GM12878 (cell line): ENCODE results near the gene TIGD1. TPM values are rescaled to one million over a fixed set of nuclear protein-coding genes. Genes with fewer than 3 reads are reported as not detected.

Experiments
- BCL11A ChIP-seq: IDR thresholded peaks from 2 replicates; pipeline ENCODE4 v1.6.1; 2011; ENCODE audit warnings: low read depth, low read length
- CBX3 ChIP-seq: fragments of 200-600 bp; sonication (generic); IDR thresholded peaks from 2 replicates; pipeline ENCODE4 v1.6.1; 2016; ENCODE audit warnings: low read depth, borderline replicate concordance
- CHD1 ChIP-seq: IDR thresholded peaks from 2 replicates; pipeline ENCODE4 v1.6.1; 2012; ENCODE audit warnings: low read depth, low read length, improper control_type of control experiment
- EP300 ChIP-seq, 2 experiments: fragments of 150-350 bp in 1 of 2; IDR thresholded peaks; 2 replicates each; pipeline ENCODE4 v1.6.1; 2011 to 2012; ENCODE audit warnings: low read depth in 2 of 2, low read length in 2 of 2, borderline replicate concordance in 1 of 2, improper control_type of control experiment in 1 of 2, inconsistent platforms in 1 of 2; ENCODE audit not compliant: control insufficient read depth in 1 of 2
- ETV6 ChIP-seq, 2 experiments: fragments of 450-650 bp in 1 of 2; IDR thresholded peaks in 1 of 2; conservative IDR thresholded peaks in 1 of 2; 2 replicates each; pipeline ENCODE4 v1.6.1; 2014; ENCODE audit warnings: antibody characterized with exemption in 1 of 2, borderline replicate concordance in 1 of 2, low read depth in 1 of 2, mild to moderate bottlenecking in 1 of 2, moderate library complexity in 1 of 2
- FOXK2 ChIP-seq: fragments of 450-650 bp; IDR thresholded peaks from 2 replicates; pipeline ENCODE4 v1.6.1; 2017; ENCODE audit warnings: mild to moderate bottlenecking, moderate library complexity
- HDGF ChIP-seq: fragments of 450-650 bp; IDR thresholded peaks from 2 replicates; pipeline ENCODE4 v1.6.1; 2016; ENCODE audit warnings: antibody characterized with exemption
- IKZF1 ChIP-seq: fragments of 450-650 bp; conservative IDR thresholded peaks from 2 replicates; pipeline ENCODE4 v1.6.1; 2017; ENCODE audit warnings: antibody characterized with exemption, mild to moderate bottlenecking
- JUND ChIP-seq: IDR thresholded peaks from 2 replicates; pipeline ENCODE4 v1.6.1; 2012; ENCODE audit warnings: low read depth, mild to moderate bottlenecking, low read length, improper control_type of control experiment, moderate library complexity
- KAT2A ChIP-seq: conservative IDR thresholded peaks from 2 replicates; pipeline ENCODE4 v1.6.1; 2011; ENCODE audit warnings: low read depth, low read length; ENCODE audit not compliant: control insufficient read depth
- KDM1A ChIP-seq: fragments of 200-600 bp; sonication (generic); IDR thresholded peaks from 2 replicates; pipeline ENCODE4 v1.6.1; 2016; ENCODE audit warnings: borderline replicate concordance
- LARP7 ChIP-seq: fragments of 450-650 bp; IDR thresholded peaks from 2 replicates; pipeline ENCODE4 v1.6.1; 2017; ENCODE audit warnings: mild to moderate bottlenecking
- MEF2B ChIP-seq: fragments of 450-650 bp; IDR thresholded peaks from 2 replicates; pipeline ENCODE4 v1.6.1; 2018; ENCODE audit warnings: mild to moderate bottlenecking, moderate library complexity; ENCODE audit not compliant: partially characterized antibody, poor library complexity, severe bottlenecking
- MTA2 ChIP-seq: fragments of 450-650 bp; IDR thresholded peaks from 2 replicates; pipeline ENCODE4 v1.6.1; 2016; ENCODE audit warnings: low read depth, mild to moderate bottlenecking, moderate library complexity
- MXI1 ChIP-seq: fragments of 150-350 bp; IDR thresholded peaks from 2 replicates; pipeline ENCODE4 v1.6.1; 2011; ENCODE audit warnings: low read depth, mild to moderate bottlenecking, inconsistent platforms, low read length, improper control_type of control experiment
- NRF1 ChIP-seq: conservative IDR thresholded peaks from 2 replicates; pipeline ENCODE4 v1.6.1; 2011; ENCODE audit warnings: mild to moderate bottlenecking, low read depth, low read length, improper control_type of control experiment
- PAX8 ChIP-seq: fragments of 450-650 bp; IDR thresholded peaks from 2 replicates; pipeline ENCODE4 v1.6.1; 2017; ENCODE audit warnings: mild to moderate bottlenecking, moderate library complexity
- POLR2AphosphoS2 ChIP-seq: IDR thresholded peaks from 2 replicates; pipeline ENCODE4 v1.6.1; 2011; ENCODE audit warnings: low read depth, mild to moderate bottlenecking, low read length, improper control_type of control experiment, moderate library complexity
- SMARCA5 ChIP-seq: fragments of 450-650 bp; IDR thresholded peaks from 2 replicates; pipeline ENCODE4 v1.6.1; 2017; ENCODE audit warnings: mild to moderate bottlenecking
- TCF3 ChIP-seq: IDR thresholded peaks from 2 replicates; pipeline ENCODE4 v1.6.1; 2012; ENCODE audit warnings: low read depth, mild to moderate bottlenecking, low read length, borderline replicate concordance; ENCODE audit not compliant: insufficient read depth
- YY1 ChIP-seq: IDR thresholded peaks from 2 replicates; pipeline ENCODE4 v1.6.1; 2011; ENCODE audit warnings: low read depth, mild to moderate bottlenecking, low read length
- ZBED1 ChIP-seq: IDR thresholded peaks from 2 replicates; pipeline ENCODE4 v1.6.1; 2016; ENCODE audit warnings: borderline replicate concordance
- polyA plus RNA-seq, 11 experiments: library from polyadenylated mRNA; depleted of rRNA in 4 of 11; unstranded in 6 of 11; stranded (reverse) in 5 of 11; fragments of >200 nt; fragmentation: Nextera tagmentation in 4 of 11; fragmentation: Illumina TruSeq in 1 of 11; extraction: Ambion mirVana in 4 of 11; extraction: Trizol in 1 of 11; gene quantifications; 1 replicate in 1 of 11; 2 replicates in 10 of 11; pipeline versions ENCODE4 v1.2.1 to v1.2.3, GENCODE V29; 2011 to 2016; ENCODE audit warnings: inconsistent platforms in 2 of 11, missing spikeins in 2 of 11, low read depth in 1 of 11
- total RNA-seq, 4 experiments: library from RNA; depleted of rRNA in 3 of 4; stranded (reverse); fragments of >200 nt in 3 of 4; fragmentation: Illumina TruSeq in 1 of 4; extraction: Trizol in 1 of 4; gene quantifications; 2 replicates each; pipeline versions ENCODE4 v1.2.1 to v1.2.3, GENCODE V29; 2013 to 2021
- TF ChIP-seq, protein P1 (sequence below): fragments of 450-650 bp; IDR thresholded peaks from 2 replicates; pipeline ENCODE4 v1.6.1; 2016; ENCODE audit warnings: mild to moderate bottlenecking, moderate library complexity, borderline replicate concordance
- TF ChIP-seq, protein P2 (sequence below): fragments of 450-650 bp; conservative IDR thresholded peaks from 2 replicates; pipeline ENCODE4 v1.6.1; 2017; ENCODE audit warnings: mild to moderate bottlenecking, moderate library complexity

TIGD1 gene
- total and polyA plus RNA-seq, 10 of the 15 experiments (the other 5 are each of a cell fraction or from before 2014, with no cell fraction given) = 1.4 to 8.4 (median 5.6) TPM

DNA sequence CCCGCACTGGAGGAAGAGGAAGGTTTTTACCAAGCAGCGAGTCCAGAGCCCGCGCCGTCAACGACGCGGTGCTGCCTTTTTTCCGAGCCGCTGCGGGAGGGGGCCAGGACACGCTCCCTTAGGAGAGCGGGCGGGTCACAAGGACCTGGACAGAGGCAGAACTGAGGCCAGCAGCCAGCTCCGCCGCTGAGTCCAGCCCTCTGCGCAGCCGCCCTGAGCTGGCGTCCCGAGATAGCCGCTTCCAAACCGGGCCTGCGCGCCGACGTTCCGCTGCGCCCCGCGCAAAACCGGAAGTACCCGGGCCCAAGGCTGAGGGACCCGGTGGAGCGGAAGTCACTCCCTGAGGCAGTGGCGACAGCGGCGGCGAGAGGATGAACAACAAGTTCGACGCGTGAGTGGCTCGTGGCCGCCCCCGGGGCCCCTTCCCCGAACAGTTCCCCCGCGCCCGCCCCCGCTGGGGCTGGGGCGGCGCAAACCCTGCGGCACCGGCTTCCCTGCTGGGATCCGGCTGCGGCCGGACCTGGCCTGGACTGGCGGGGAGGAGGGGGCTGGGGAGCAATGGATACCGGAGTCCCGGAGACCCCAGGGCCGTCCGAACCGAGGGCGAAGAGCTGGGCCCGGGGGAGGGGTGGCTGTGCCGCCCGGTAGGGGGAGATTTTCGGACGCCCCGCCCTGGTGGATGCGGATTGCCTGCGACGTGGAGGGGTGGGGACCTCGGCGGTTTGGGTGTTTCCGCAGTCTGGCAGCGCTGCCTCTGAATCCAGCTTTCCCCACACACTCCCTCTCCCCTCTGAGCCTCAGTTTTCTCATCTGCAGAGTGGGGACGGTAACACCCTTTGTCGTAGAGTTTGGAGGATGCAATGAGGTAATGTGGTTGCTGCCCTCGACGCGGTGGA is at the start of gene TIGD1, which contains the start of gene EIF4E2 (continued):
- TF ChIP-seq, protein P1, sequence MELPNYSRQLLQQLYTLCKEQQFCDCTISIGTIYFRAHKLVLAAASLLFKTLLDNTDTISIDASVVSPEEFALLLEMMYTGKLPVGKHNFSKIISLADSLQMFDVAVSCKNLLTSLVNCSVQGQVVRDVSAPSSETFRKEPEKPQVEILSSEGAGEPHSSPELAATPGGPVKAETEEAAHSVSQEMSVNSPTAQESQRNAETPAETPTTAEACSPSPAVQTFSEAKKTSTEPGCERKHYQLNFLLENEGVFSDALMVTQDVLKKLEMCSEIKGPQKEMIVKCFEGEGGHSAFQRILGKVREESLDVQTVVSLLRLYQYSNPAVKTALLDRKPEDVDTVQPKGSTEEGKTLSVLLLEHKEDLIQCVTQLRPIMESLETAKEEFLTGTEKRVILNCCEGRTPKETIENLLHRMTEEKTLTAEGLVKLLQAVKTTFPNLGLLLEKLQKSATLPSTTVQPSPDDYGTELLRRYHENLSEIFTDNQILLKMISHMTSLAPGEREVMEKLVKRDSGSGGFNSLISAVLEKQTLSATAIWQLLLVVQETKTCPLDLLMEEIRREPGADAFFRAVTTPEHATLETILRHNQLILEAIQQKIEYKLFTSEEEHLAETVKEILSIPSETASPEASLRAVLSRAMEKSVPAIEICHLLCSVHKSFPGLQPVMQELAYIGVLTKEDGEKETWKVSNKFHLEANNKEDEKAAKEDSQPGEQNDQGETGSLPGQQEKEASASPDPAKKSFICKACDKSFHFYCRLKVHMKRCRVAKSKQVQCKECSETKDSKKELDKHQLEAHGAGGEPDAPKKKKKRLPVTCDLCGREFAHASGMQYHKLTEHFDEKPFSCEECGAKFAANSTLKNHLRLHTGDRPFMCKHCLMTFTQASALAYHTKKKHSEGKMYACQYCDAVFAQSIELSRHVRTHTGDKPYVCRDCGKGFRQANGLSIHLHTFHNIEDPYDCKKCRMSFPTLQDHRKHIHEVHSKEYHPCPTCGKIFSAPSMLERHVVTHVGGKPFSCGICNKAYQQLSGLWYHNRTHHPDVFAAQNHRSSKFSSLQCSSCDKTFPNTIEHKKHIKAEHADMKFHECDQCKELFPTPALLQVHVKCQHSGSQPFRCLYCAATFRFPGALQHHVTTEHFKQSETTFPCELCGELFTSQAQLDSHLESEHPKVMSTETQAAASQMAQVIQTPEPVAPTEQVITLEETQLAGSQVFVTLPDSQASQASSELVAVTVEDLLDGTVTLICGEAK = peak; percentile 99
- TF ChIP-seq TCF3 (peak; percentile 67; the same call in 1 of the 2 replicates), FOXK2 (no peak; the same call in 1 of the 2 replicates), KAT2A (no peak), IKZF1 (peak; percentile 97), POLR2AphosphoS2 (peak; percentile 88; the same call in 1 of the 2 replicates), CHD1 (no peak), ZBED1 (0 out of 2 replicates have a peak, but pooled peaks have one; percentile 39), MTA2 (0 out of 2 replicates have a peak, but pooled peaks have one; percentile 8), YY1 (peak; percentile 86; the same call in 1 of the 2 replicates), SMARCA5 (peak; percentile 86), PAX8 (no peak), NRF1 (peak; percentile 88), LARP7 (peak; percentile 84), JUND (no peak), MEF2B (peak; percentile 63), ETV6 (conservative IDR thresholded peaks at IDR 0.05 in 1 of 2, IDR thresholded peaks at IDR 0.05 in 1 of 2; ENCODE audit: borderline replicate concordance in 1 of 2, low read depth in 1 of 2) (no peak; a peak in 2 of 4 replicates), KDM1A (no peak), MXI1 (peak; percentile 25; the same call in 1 of the 2 replicates), BCL11A (no peak), EP300 (IDR thresholded peaks at IDR 0.05; ENCODE audit: borderline replicate concordance in 1 of 2, control insufficient read depth in 1 of 2, low read depth in 2 of 2, low read length in 2 of 2) (no peak), HDGF (peak; percentile 69; the same call in 1 of the 2 replicates), CBX3 (no peak)
- TF ChIP-seq, protein P2, sequence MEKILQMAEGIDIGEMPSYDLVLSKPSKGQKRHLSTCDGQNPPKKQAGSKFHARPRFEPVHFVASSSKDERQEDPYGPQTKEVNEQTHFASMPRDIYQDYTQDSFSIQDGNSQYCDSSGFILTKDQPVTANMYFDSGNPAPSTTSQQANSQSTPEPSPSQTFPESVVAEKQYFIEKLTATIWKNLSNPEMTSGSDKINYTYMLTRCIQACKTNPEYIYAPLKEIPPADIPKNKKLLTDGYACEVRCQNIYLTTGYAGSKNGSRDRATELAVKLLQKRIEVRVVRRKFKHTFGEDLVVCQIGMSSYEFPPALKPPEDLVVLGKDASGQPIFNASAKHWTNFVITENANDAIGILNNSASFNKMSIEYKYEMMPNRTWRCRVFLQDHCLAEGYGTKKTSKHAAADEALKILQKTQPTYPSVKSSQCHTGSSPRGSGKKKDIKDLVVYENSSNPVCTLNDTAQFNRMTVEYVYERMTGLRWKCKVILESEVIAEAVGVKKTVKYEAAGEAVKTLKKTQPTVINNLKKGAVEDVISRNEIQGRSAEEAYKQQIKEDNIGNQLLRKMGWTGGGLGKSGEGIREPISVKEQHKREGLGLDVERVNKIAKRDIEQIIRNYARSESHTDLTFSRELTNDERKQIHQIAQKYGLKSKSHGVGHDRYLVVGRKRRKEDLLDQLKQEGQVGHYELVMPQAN = peak; percentile 12; the same call in 1 of the 2 replicates
